Caco-2 (cell line): ENCODE data around the gene SMDT1. TPM values are rescaled to one million over a fixed set of nuclear protein-coding genes. Genes with fewer than 3 reads are reported as not detected.
"Not testable (repeated sequence)": the region's sequence is repeated elsewhere in the genome, so short reads cannot be mapped to it uniquely, and the experiment has no call there.

Source experiments
- BruUV-seq: library from RNA; stranded (reverse); fragments of 400-500 nt; replicated peaks from 2 replicates; lab custom pipeline; 2021; lab: Mats Ljungman, UMichigan
- CTCF ChIA-PET: fragments of 300-600 bp; sonication (Branson Sonifier 250); formaldehyde crosslinking; loops from one replicate; lab custom pipeline; 2022; ENCODE audit warnings: antibody characterized with exemption; lab: Charles Lee
- POLR2A ChIA-PET: fragments of 300-600 bp; sonication (Branson Sonifier 250); formaldehyde crosslinking; loops from one replicate; lab custom pipeline; 2022; ENCODE audit warnings: antibody characterized with exemption; lab: Charles Lee
- DNase-seq, 2 experiments: peaks; one replicate each; pipeline versions ENCODE4 v3.0.0 to v3.0.0-alpha.2; 2020 to 2022
- H3K27me3 ChIP-seq: replicated peaks from 2 replicates; pipeline ENCODE4 v1.6.0; 2011; ENCODE audit warnings: low read length; ENCODE audit not compliant: control insufficient read depth, insufficient read depth
- H3K36me3 ChIP-seq: 2 replicates; pipeline ENCODE4 v1.5.1; 2011; ENCODE audit warnings: low read length; ENCODE audit not compliant: control insufficient read depth, insufficient read depth
- H3K4me1 ChIP-seq: fragments of 250-450 bp; sonication (Bioruptor Pico); 2 replicates; pipeline ENCODE4 v1.5.1; 2020; ENCODE audit warnings: mild to moderate bottlenecking
- H3K4me3 ChIP-seq: 2 replicates; pipeline ENCODE4 v1.5.1; 2011; ENCODE audit warnings: low read depth, mild to moderate bottlenecking, control low read depth, low read length
- H3K9me3 ChIP-seq: fragments of 250-450 bp; sonication (Bioruptor Pico); 2 replicates; pipeline ENCODE4 v1.5.1; 2020; ENCODE audit warnings: mild to moderate bottlenecking, moderate library complexity
- H3K27ac Mint-ChIP-seq: one replicate; pipeline ENCODE4 v1.8.0; 2022; ENCODE audit warnings: mixed read lengths; ENCODE audit not compliant: unreplicated experiment
- H3K27me3 Mint-ChIP-seq: one replicate; pipeline ENCODE4 v1.8.0; 2022; ENCODE audit warnings: mixed read lengths; ENCODE audit not compliant: insufficient read depth, unreplicated experiment
- H3K36me3 Mint-ChIP-seq: one replicate; pipeline ENCODE4 v1.8.0; 2022; ENCODE audit warnings: mild to moderate bottlenecking, mixed read lengths; ENCODE audit not compliant: insufficient read depth, unreplicated experiment
- H3K4me1 Mint-ChIP-seq: one replicate; pipeline ENCODE4 v1.8.0; 2022; ENCODE audit warnings: low read depth, mixed read lengths; ENCODE audit not compliant: unreplicated experiment
- H3K4me3 Mint-ChIP-seq: one replicate; pipeline ENCODE4 v1.8.0; 2022; ENCODE audit warnings: mild to moderate bottlenecking, moderate library complexity, mixed read lengths; ENCODE audit not compliant: unreplicated experiment
- H3K9me3 Mint-ChIP-seq: one replicate; pipeline ENCODE4 v1.8.0; 2022; ENCODE audit warnings: mixed read lengths; ENCODE audit not compliant: unreplicated experiment
- CTCF ChIP-seq, 2 experiments: fragments of 200-600 bp in 1 of 2; IDR thresholded peaks; 1 replicate in 1 of 2; 2 replicates in 1 of 2; pipeline versions ENCODE4 v1.5.1 to v1.8.0; 2011 to 2022; ENCODE audit warnings: antibody characterized with exemption in 1 of 2, control low read depth in 1 of 2, inconsistent platforms in 1 of 2, low read depth in 1 of 2, low read length in 1 of 2, mild to moderate bottlenecking in 1 of 2, moderate library complexity in 1 of 2; ENCODE audit not compliant: insufficient read depth in 1 of 2, severe bottlenecking in 1 of 2, unreplicated experiment in 1 of 2
- intact Hi-C: fragments of 100-400 bp; cut with micrococcal nuclease; formaldehyde crosslinking; loops from one replicate; pipeline ENCODE4 v1.10.0; 2022; ENCODE audit not compliant: unreplicated experiment
- total RNA-seq: library from RNA; stranded (reverse); gene quantifications from 2 replicates; pipeline ENCODE4 v1.2.3, GENCODE V29; 2022

The SMDT1 gene
- total RNA-seq, 1 experiment from 2014 or later, result 68.6 TPM

GRCh38 chr22:42101199-42101598 is 21.7 kb downstream of the SMDT1 start:
- H3K9me3 Mint-ChIP-seq, result peaks cover 17% of the 10 kb centered on the region
- H3K27ac Mint-ChIP-seq, result no peak overlapping the region

GRCh38 chr22:42104332-42104860 is 24.9 kb downstream of the SMDT1 start:
- H3K4me3 Mint-ChIP-seq, BruUV-seq, intact Hi-C loops: not testable (repeated sequence)

More at GRCh38 chr22:42101199-42101598, 21.7 kb downstream of the SMDT1 start:
- ChIA-PET POLR2A (no interaction called here), CTCF (no interaction called here)
- no peak for DNase-seq
- Histone ChIP-seq H3K9me3 (peaks cover 16% of the 10 kb centered on the region), H3K4me3 (no peak overlapping the region), H3K36me3 (no peaks in the 10 kb centered on the region), H3K4me1 (no peaks in the 10 kb centered on the region), H3K27me3 (no peaks in the 10 kb centered on the region)
- Mint-ChIP-seq H3K27me3 (no peaks in the 10 kb centered on the region), H3K4me3 (no peak overlapping the region), H3K4me1 (no peaks in the 10 kb centered on the region), H3K36me3 (no peaks in the 10 kb centered on the region)
- no TSS peak for BruUV-seq
- TF ChIP-seq CTCF (IDR thresholded peaks at IDR 0.05; ENCODE audit: insufficient read depth in 1 of 2, low read depth in 1 of 2, low read length in 1 of 2, severe bottlenecking in 1 of 2, unreplicated experiment in 1 of 2), result no peak
- intact Hi-C loops, result no loop called here

GRCh38 chr22:42108848-42109247 is 29.3 kb downstream of the SMDT1 start:
- Histone ChIP-seq H3K36me3 (no peaks in the 10 kb centered on the region), H3K4me3 (no peak overlapping the region), H3K27me3 (no peaks in the 10 kb centered on the region), H3K9me3 (peaks cover 2% of the 10 kb centered on the region), H3K4me1 (no peaks in the 10 kb centered on the region)
- Mint-ChIP-seq H3K27me3 (no peaks in the 10 kb centered on the region), H3K36me3 (no peaks in the 10 kb centered on the region), H3K27ac (no peak overlapping the region), H3K4me3 (no peak overlapping the region), H3K4me1 (peaks cover 7% of the 10 kb centered on the region), H3K9me3 (peaks cover 19% of the 10 kb centered on the region)
- ChIA-PET CTCF (interaction anchor here (1.4 kb wide), 1 partner anchor 17 kb away, joined by 4 read pairs; no protein-coding TSS in a partner anchor), POLR2A (no interaction called here)
- BruUV-seq, result no TSS peak
- no peak for TF ChIP-seq CTCF (IDR thresholded peaks at IDR 0.05; ENCODE audit: insufficient read depth in 1 of 2, low read depth in 1 of 2, low read length in 1 of 2, severe bottlenecking in 1 of 2, unreplicated experiment in 1 of 2)
- intact Hi-C loops, result no loop called here
- no peak for DNase-seq

More at GRCh38 chr22:42104332-42104860, 24.9 kb downstream of the SMDT1 start:
- H3K4me3 ChIP-seq, H3K27me3 ChIP-seq, H3K4me1 ChIP-seq, H3K36me3 Mint-ChIP-seq, H3K27me3 Mint-ChIP-seq, DNase-seq, H3K36me3 ChIP-seq, H3K4me1 Mint-ChIP-seq, POLR2A ChIA-PET, H3K27ac Mint-ChIP-seq, CTCF ChIA-PET: not testable (repeated sequence)
- peaks cover 25% of the 10 kb centered on the region for H3K9me3 Mint-ChIP-seq
- peaks cover 16% of the 10 kb centered on the region for H3K9me3 ChIP-seq
